Adrenal gland (tissue), 5 donors: ENCODE data around the gene LAMA2.

Source experiments
- CTCF ChIP-seq, 6 experiments: fragments of 450-650 bp in 4 of 6; fragments of 200-600 bp in 2 of 6; sonication (generic) in 1 of 6; IDR thresholded peaks; 1 replicate in 5 of 6; 2 replicates in 1 of 6; pipeline versions ENCODE4 v1.5.1 to v1.8.0; 2016 to 2021; ENCODE audit warnings: antibody characterized with exemption in 6 of 6, mild to moderate bottlenecking in 2 of 6, moderate library complexity in 1 of 6
- POLR2A ChIP-seq, 2 donors: fragments of 450-650 bp; IDR thresholded peaks; one replicate each; pipeline ENCODE4 v1.6.1; 2017; ENCODE audit warnings: antibody characterized with exemption in 2 of 2, mild to moderate bottlenecking in 2 of 2, moderate library complexity in 1 of 2
- donor health status: DM: no; HTN: no; CAD: no.

- TF ChIP-seq CTCF (IDR thresholded peaks at IDR 0.05) (no peak), POLR2A (IDR thresholded peaks at IDR 0.05) (no peak)
Measured at GRCh38 chr6:129331450-129332138, 448.7 kb downstream of the LAMA2 start.
